Heart left ventricle (tissue), 16 donors: ENCODE measurements around the gene SHROOM2. TPM values are rescaled to one million over a fixed set of nuclear protein-coding genes. Genes with fewer than 3 reads are reported as not detected.

Experiments
- ATAC-seq, 4 donors: fragments of 200-7000 bp; cut with Tn5 transposase; one replicate each; pipeline ENCODE4 v1.9.1; 2020 to 2022; ENCODE audit warnings: moderate library complexity in 4 of 4, mild to moderate bottlenecking in 3 of 4, moderate number of reproducible peaks in 1 of 4
- DNase-seq, 5 donors: peaks; one replicate each; pipeline ENCODE4 v3.0.0-alpha.2; 2020
- H3K27ac ChIP-seq, 12 donors: fragments of 200-600 bp; sonication (generic) in 4 of 12; one replicate each; pipeline versions ENCODE4 v1.5.0 to v1.8.0; 2016 to 2022; ENCODE audit warnings: mild to moderate bottlenecking in 2 of 12
- H3K27me3 ChIP-seq, 9 donors: fragments of 200-600 bp; sonication (generic) in 2 of 9; one replicate each; pipeline versions ENCODE4 v1.5.1 to v1.8.0; 2016 to 2022; ENCODE audit warnings: mild to moderate bottlenecking in 3 of 9
- H3K36me3 ChIP-seq, 9 donors: fragments of 200-600 bp; sonication (generic) in 2 of 9; one replicate each; pipeline versions ENCODE4 v1.5.0 to v1.8.0; 2018 to 2022; ENCODE audit warnings: mild to moderate bottlenecking in 2 of 9
- H3K4me1 ChIP-seq, 12 donors: fragments of 200-600 bp; sonication (generic) in 4 of 12; one replicate each; pipeline versions ENCODE4 v1.5.0 to v1.8.0; 2016 to 2022; ENCODE audit warnings: mild to moderate bottlenecking in 3 of 12
- H3K4me3 ChIP-seq, 12 donors: fragments of 200-600 bp; sonication (generic) in 4 of 12; one replicate each; pipeline versions ENCODE4 v1.5.0 to v1.8.0; 2017 to 2022; ENCODE audit warnings: mild to moderate bottlenecking in 9 of 12, moderate library complexity in 4 of 12
- H3K9me3 ChIP-seq, 12 donors: fragments of 200-600 bp; sonication (generic) in 4 of 12; one replicate each; pipeline versions ENCODE4 v1.5.0 to v1.8.0; 2016 to 2022; ENCODE audit warnings: mild to moderate bottlenecking in 1 of 12
- POLR2A ChIP-seq, 2 donors: fragments of 450-650 bp; IDR thresholded peaks; one replicate each; pipeline ENCODE4 v1.6.1; 2017; ENCODE audit warnings: antibody characterized with exemption in 2 of 2, mild to moderate bottlenecking in 2 of 2, moderate library complexity in 2 of 2
- WGBS, 4 donors: extraction: QIAGEN DNeasy Blood & Tissue Kit in 2 of 4; methylation state at CpG; one replicate each; pipeline versions ENCODE4 v1.1.5 to v1.1.7; 2013 to 2018; 5-methylcytosine and 5-hydroxymethylcytosine counted together
- intact Hi-C, 10 donors: fragments of 100-400 bp; cut with DNase I; formaldehyde crosslinking; loops; one replicate each; pipeline versions ENCODE4 v1.11.1 to v1.14.2; 2022
- polyA plus RNA-seq, 2 donors: library from polyadenylated mRNA; stranded (reverse); fragments of 200-250 nt; gene quantifications; one replicate each; pipeline ENCODE4 v1.2.3, GENCODE V29; 2013
- total RNA-seq, 9 donors: library from RNA; depleted of rRNA in 2 of 9; stranded (reverse); fragments of >200 nt in 2 of 9; fragmentation: NEBNext Ultra II Directional in 3 of 9; extraction: Animal tissue kit (Norgen Biotek cat#: 25700) in 3 of 9; gene quantifications; one replicate each; pipeline versions ENCODE4 v1.1.0 to v1.2.4, GENCODE V29; 2016 to 2023
- TF ChIP-seq, protein P1 (sequence below), 12 donors: fragments of 200-600 bp; sonication (generic) in 4 of 12; IDR thresholded peaks; one replicate each; pipeline versions ENCODE4 v1.5.0 to v1.8.0; 2018 to 2022; ENCODE audit warnings: antibody characterized with exemption in 12 of 12, mild to moderate bottlenecking in 5 of 12
- donor health status: ischemic (EF 13 %, LVEDD 7.1; RV severe dilation, severe dysfunction).
- donor health status: healthy with polysubstance abuse.
- donor health status: DM: no; HTN: yes; CAD: no.
- donor health status: DM: no; HTN: no; CAD: no.
- donor health status: ischemic (EF 25% LVEDD 6.9; RV normal size, moderate dysfunction).
- donor health status: ischemic (EF 25% LVEDD 5.7; RV mildly dilated, moderate dysfunction).
- donor health status: healthy.
- donor health status: DM: yes; HTN: yes; CAD: no.
- donor health status: ischemic (EF 35%, LVEDD 5.7; RV mildly dilated, moderate dysfunction).
- donor health status: nonischemic (EF 11% LVEDD 7.7; RV severe dilation, severe dysfunction).
- donor health status: DM: yes; HTN: yes; CAD: no.
- donor health status: PGD.
- donor health status: ischemic (EF 29% LVEDD 5.4; RV normal size, mild dysfunction).
- donor health status: nonischemic (EF 23%, LVEDD 6.1; RV moderate dilation, normal function).

The SHROOM2 gene
- total and polyA plus RNA-seq, 11 donors: 0.38 to 1.7 (median 0.83) TPM

DNA sequence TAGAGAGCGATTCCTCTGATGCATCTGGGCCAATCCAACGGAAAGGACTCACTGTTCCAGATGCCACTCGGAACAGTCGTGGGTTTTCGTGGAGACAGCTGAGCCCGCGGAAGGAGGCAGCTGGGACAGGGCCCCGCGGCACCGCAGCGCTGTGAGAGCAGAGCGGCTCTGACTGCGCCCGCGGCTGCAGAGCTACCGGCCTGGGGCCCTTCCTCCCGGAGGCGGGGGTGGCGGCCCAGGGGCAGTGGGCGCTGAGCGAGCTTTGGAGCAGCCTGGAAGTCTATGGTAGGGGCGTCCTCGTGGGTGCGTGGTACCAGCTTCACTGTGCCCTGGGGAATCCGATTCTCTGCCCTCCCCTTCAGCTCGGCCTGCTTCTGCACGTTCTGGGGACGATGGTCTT, 205.8 kb downstream of the SHROOM2 start:
- intact Hi-C loops: loop anchor here in 3 of 10 donors (10.0 kb wide), 2 partner anchors 107 to 117 kb away; no protein-coding TSS in a partner anchor
- H3K27ac ChIP-seq: no peak overlapping the region
- peaks cover 0 to 5% (median 0%) of the 10 kb centered on the region in 12 donors for H3K4me1 ChIP-seq
- DNase-seq: no peak
- 91 to 98% (median 96%) methylated on average over 17 to 28 of the region's 28 CpGs for WGBS, 4 donors
- H3K36me3 ChIP-seq: no peaks in the 10 kb centered on the region
- peak in 1 of 4 donors; percentile 21 for ATAC-seq
- no peaks in the 10 kb centered on the region for H3K9me3 ChIP-seq
- H3K4me3 ChIP-seq: no peak overlapping the region
- no peaks in the 10 kb centered on the region for H3K27me3 ChIP-seq
- TF ChIP-seq, protein P1, sequence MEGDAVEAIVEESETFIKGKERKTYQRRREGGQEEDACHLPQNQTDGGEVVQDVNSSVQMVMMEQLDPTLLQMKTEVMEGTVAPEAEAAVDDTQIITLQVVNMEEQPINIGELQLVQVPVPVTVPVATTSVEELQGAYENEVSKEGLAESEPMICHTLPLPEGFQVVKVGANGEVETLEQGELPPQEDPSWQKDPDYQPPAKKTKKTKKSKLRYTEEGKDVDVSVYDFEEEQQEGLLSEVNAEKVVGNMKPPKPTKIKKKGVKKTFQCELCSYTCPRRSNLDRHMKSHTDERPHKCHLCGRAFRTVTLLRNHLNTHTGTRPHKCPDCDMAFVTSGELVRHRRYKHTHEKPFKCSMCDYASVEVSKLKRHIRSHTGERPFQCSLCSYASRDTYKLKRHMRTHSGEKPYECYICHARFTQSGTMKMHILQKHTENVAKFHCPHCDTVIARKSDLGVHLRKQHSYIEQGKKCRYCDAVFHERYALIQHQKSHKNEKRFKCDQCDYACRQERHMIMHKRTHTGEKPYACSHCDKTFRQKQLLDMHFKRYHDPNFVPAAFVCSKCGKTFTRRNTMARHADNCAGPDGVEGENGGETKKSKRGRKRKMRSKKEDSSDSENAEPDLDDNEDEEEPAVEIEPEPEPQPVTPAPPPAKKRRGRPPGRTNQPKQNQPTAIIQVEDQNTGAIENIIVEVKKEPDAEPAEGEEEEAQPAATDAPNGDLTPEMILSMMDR (IDR thresholded peaks at IDR 0.05): no peak
- TF ChIP-seq POLR2A (IDR thresholded peaks at IDR 0.05): no peak

DNA sequence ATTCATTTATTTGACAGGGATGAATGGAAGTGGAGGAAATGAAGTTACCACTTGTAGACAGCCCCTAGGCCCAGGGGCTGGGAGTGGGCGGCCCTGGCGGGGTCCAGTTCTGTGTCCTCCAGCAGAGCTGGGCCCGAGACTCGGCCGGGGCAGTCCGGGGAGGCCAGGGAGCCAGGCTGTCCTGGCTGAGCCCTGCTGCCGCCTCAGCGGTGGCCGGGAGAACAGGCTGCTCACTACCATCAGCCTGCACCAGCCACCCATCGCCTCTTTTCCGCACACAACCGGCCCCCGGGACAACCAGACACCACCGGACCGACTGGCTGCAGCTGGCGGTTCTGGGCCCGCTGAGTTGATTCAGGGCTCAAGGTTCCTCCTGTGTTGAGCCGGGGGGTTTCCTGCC, 206.5 kb downstream of the SHROOM2 start:
- 89 to 97% (median 95%) methylated on average over 13 to 18 of the region's 18 CpGs for whole genome bisulfite sequencing, 4 donors
- intact Hi-C loops: loop anchor here in 3 of 10 donors (10.0 kb wide), 2 partner anchors 108 to 118 kb away; no protein-coding TSS in a partner anchor
- DNase-seq (no peak), ATAC-seq (no peak)
- Histone ChIP-seq H3K9me3 (no peaks in the 10 kb centered on the region), H3K27ac (no peak overlapping the region), H3K4me3 (no peak overlapping the region), H3K36me3 (no peaks in the 10 kb centered on the region), H3K4me1 (peaks cover 0 to 5% (median 0%) of the 10 kb centered on the region in 12 donors), H3K27me3 (no peaks in the 10 kb centered on the region)
- no peak for TF ChIP-seq POLR2A (IDR thresholded peaks at IDR 0.05)
- TF ChIP-seq, protein P1 (IDR thresholded peaks at IDR 0.05): no peak

DNA sequence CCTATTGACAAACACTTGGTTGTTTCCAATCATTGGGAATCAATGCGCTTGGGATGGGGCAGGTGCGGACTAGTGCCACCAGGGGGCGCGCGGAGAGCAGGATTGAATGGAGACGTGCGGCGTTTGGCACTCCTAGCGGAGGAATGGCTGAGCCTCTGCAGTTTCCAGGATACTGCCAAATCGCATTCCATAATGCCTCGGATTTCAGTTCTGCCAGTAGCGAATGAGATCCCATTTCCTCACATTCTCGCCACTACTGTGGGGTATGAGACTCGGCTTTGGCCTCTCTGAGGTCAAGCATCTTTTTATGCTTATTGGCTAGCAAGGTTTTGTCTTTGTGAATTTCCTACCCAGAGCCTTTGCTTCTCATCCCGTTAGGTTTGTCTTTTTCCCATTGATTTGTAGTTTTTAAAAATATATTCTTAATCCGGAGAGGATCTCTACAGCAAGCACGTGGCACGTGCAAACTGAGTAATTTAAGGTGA, 209.7 kb downstream of the SHROOM2 start:
- peak; percentile 88 to 93 (median 88) for ATAC-seq
- DNase-seq: peak; percentile 77 to 90 (median 82)
- no peak for TF ChIP-seq POLR2A (IDR thresholded peaks at IDR 0.05)
- TF ChIP-seq, protein P1 (IDR thresholded peaks at IDR 0.05): peak; percentile 81 to 96 (median 90)
- 17 to 30% (median 24%) methylated on average over 18 of the region's 18 CpGs for WGBS, 4 donors
- Histone ChIP-seq H3K4me3 (no peak overlapping the region), H3K27ac (no peak overlapping the region), H3K36me3 (no peaks in the 10 kb centered on the region), H3K27me3 (no peaks in the 10 kb centered on the region), H3K4me1 (peaks cover 0 to 5% (median 0%) of the 10 kb centered on the region in 12 donors), H3K9me3 (no peaks in the 10 kb centered on the region)
- intact Hi-C loops: loop anchor here (1.0 to 10.0 kb wide), 7 partner anchors 109 to 124 kb away; no protein-coding TSS in a partner anchor

DNA sequence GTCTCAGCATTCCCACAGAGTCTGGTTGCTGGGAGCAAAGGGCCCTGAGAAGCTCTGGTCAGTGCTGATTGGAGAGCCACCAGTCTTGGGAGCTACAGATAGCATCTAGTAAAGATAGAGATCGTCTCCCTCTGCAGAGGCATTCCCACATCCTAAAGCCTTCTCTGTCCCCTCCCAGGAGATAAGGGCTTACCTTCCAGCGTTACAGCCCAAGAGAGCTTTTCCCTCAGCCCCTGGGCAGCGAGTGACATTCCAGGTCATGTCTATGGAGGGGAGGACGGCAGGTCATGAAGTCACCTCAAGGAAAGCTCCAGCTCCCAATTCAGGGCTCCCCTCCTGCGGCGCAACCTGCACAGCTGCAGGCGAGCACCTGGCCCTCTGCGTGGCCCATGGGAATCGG, 210.8 kb downstream of the SHROOM2 start:
- DNase-seq (no peak), ATAC-seq (no peak)
- H3K9me3 ChIP-seq: no peaks in the 10 kb centered on the region
- H3K36me3 ChIP-seq: no peaks in the 10 kb centered on the region
- no peaks in the 10 kb centered on the region for H3K27me3 ChIP-seq
- H3K4me1 ChIP-seq: peaks cover 0 to 5% (median 0%) of the 10 kb centered on the region in 12 donors
- TF ChIP-seq, protein P1 (IDR thresholded peaks at IDR 0.05): no peak
- TF ChIP-seq POLR2A (IDR thresholded peaks at IDR 0.05): no peak
- 88 to 96% (median 91%) methylated on average over 8 to 9 of the region's 9 CpGs for WGBS, 4 donors
- no peak overlapping the region for H3K27ac ChIP-seq
- intact Hi-C loops: loop anchor here in 7 of 10 donors (2.0 to 10.0 kb wide), 6 partner anchors 110 to 125 kb away; no protein-coding TSS in a partner anchor
- no peak overlapping the region for H3K4me3 ChIP-seq
